ENCODE data around the gene PPP2R3A. TPM values are rescaled to one million over a fixed set of nuclear protein-coding genes. Genes with fewer than 3 reads are reported as not detected.

PPP2R3A gene
- total and polyA plus RNA-seq, 2 donors (not counting 3 experiments of a cell fraction or from before 2014, with no cell fraction given) = 3.3 to 14.6 TPM

DNA sequence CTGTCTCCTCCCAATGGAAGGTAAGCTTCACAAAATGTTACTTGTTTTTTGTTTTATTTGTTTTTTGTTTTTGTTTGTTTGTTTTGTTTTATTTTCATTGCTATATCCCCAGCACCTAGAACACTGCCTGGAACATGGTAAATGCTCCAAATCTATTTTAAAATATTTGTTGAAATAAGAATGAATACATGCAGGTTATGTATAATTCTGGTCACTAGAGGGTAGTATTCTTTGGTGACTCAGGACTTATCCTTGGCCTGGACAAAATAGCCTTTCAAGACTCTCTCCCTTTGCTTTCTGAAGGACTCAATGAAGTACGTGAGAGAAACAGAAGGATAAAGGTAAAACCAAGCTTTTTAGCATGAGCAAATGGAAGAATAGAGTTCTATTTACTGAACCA lies 46.9 kb upstream of the PPP2R3A start:
- dilution Hi-C loops (cut with MboI; ENCODE audit: extremely low pct_ligation_motif_present, low sequenced_read_pairs) = no loop called here
- intact Hi-C loops (cut with micrococcal nuclease) = loop anchor here (1.0 kb wide), 1 partner anchor 124 kb away; no protein-coding TSS in a partner anchor

DNA sequence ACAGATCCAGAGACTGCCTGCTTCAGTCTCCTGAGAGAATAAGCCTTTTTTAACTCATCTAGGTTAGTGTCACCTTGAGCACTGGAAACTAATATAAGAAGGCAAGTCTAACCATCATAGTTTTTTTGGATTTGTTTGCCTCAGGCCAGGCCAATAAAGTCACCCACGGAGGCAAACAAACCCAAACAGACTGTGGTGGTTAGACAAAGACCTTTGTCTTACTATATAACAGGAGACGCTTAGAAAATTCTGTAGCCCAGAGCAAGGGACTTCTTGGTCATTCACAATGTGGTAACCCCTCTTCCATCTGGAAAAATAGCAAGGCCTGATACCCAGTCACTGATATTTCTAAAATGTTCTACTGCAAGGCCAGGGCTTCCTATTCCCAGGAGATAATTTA lies 45.3 kb upstream of the PPP2R3A start:
- FAIRE-seq (no peak), DNase-seq (ENCODE audit: low read depth, low spot score) (no peak)
- no peaks in the 10 kb centered on the region for H3K4me1 ChIP-seq (ENCODE audit: control insufficient read depth, extremely low read depth, insufficient read depth, low read length)
- ChIA-PET POLR2A (no interaction called here), CTCF (interaction anchor here (1.1 to 17.9 kb wide), 3 partner anchors 31 to 1125 kb away, joined by 3 to 280 read pairs (median 3); partner anchors contain the start of gene EPHB1)
- dilution Hi-C loops (cut with MboI; ENCODE audit: extremely low pct_ligation_motif_present, low sequenced_read_pairs) (no loop called here), intact Hi-C loops (cut with micrococcal nuclease) (no loop called here)
- BruUV-seq (replicated peaks) = no TSS peak
- no peak overlapping the region for H3K9ac ChIP-seq (replicated peaks; ENCODE audit: extremely low read depth, insufficient read depth, low read length)
- H3K27ac ChIP-seq (ENCODE audit: insufficient read depth, low read depth, low read length) = no peak overlapping the region
- H3K9me3 ChIP-seq (replicated peaks; ENCODE audit: control insufficient read depth, insufficient read depth, low read length) = no peaks in the 10 kb centered on the region
- no peaks in the 10 kb centered on the region for H3K27me3 ChIP-seq (ENCODE audit: control insufficient read depth in 2 of 2, insufficient read depth in 2 of 2, low read length in 2 of 2)
- no peaks in the 10 kb centered on the region for H3K79me2 ChIP-seq (ENCODE audit: control insufficient read depth, insufficient read depth, low read length)
- no peak for TF ChIP-seq POLR2AphosphoS5 (IDR thresholded peaks at IDR 0.05; ENCODE audit: insufficient read depth, low read depth, low read length)
- no peak for TF ChIP-seq MYC (IDR thresholded peaks at IDR 0.05; ENCODE audit: low read depth, low read length)
- H3K4me3 ChIP-seq (replicated peaks in 1 of 3; ENCODE audit: insufficient read depth in 1 of 3, low read depth in 1 of 3, low read length in 3 of 3) = no peak overlapping the region
- no peak overlapping the region for H3K4me2 ChIP-seq (ENCODE audit: insufficient read depth, low read length)
- H2AFZ ChIP-seq (ENCODE audit: low read depth, low read length) = no peak overlapping the region
- H3K36me3 ChIP-seq (ENCODE audit: control insufficient read depth in 2 of 2, extremely low read depth in 1 of 2, insufficient read depth in 2 of 2, low read length in 2 of 2) = no peaks in the 10 kb centered on the region
- no peaks in the 10 kb centered on the region for H3K9me1 ChIP-seq (replicated peaks; ENCODE audit: control insufficient read depth, extremely low read depth, insufficient read depth, low read length)
- no peaks in the 10 kb centered on the region for H4K20me1 ChIP-seq (replicated peaks; ENCODE audit: control insufficient read depth, extremely low read depth, insufficient read depth, low read length)

More for the DNA sequence above, 46.9 kb upstream of the PPP2R3A start:
- H3K9me3 ChIP-seq (replicated peaks; ENCODE audit: control insufficient read depth, insufficient read depth, low read length) = no peaks in the 10 kb centered on the region
- TF ChIP-seq, protein P1, sequence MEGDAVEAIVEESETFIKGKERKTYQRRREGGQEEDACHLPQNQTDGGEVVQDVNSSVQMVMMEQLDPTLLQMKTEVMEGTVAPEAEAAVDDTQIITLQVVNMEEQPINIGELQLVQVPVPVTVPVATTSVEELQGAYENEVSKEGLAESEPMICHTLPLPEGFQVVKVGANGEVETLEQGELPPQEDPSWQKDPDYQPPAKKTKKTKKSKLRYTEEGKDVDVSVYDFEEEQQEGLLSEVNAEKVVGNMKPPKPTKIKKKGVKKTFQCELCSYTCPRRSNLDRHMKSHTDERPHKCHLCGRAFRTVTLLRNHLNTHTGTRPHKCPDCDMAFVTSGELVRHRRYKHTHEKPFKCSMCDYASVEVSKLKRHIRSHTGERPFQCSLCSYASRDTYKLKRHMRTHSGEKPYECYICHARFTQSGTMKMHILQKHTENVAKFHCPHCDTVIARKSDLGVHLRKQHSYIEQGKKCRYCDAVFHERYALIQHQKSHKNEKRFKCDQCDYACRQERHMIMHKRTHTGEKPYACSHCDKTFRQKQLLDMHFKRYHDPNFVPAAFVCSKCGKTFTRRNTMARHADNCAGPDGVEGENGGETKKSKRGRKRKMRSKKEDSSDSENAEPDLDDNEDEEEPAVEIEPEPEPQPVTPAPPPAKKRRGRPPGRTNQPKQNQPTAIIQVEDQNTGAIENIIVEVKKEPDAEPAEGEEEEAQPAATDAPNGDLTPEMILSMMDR (IDR thresholded peaks at IDR 0.05; ENCODE audit: extremely low read depth in 1 of 2, insufficient read depth in 1 of 2, low read depth in 1 of 2, low read length in 2 of 2) = peak; percentile 13 to 23
- TF ChIP-seq JUN (IDR thresholded peaks at IDR 0.05; ENCODE audit: borderline replicate concordance, insufficient read depth, insufficient read length, low read depth) (no peak), POLR2A (IDR thresholded peaks at IDR 0.05; ENCODE audit: low read depth, low read length) (no peak), FOS (IDR thresholded peaks at IDR 0.05; ENCODE audit: borderline replicate concordance, insufficient read depth, low read length) (no peak), EZH2 (IDR thresholded peaks at IDR 0.05; ENCODE audit: borderline replicate concordance, low read depth, low read length, severe bottlenecking) (no peak), POLR2AphosphoS5 (IDR thresholded peaks at IDR 0.05; ENCODE audit: insufficient read depth, low read depth, low read length) (no peak)
- no peak overlapping the region for H2AFZ ChIP-seq (ENCODE audit: low read depth, low read length)
- BruUV-seq (replicated peaks) = no TSS peak
- H3K79me2 ChIP-seq (ENCODE audit: control insufficient read depth, insufficient read depth, low read length) = no peaks in the 10 kb centered on the region
- ChIA-PET POLR2A (no interaction called here), CTCF (interaction anchor here (17.9 kb wide), 1 partner anchor 123 kb away, joined by 280 read pairs; no protein-coding TSS in a partner anchor)
- no peak overlapping the region for H3K4me2 ChIP-seq (ENCODE audit: insufficient read depth, low read length)
- H3K4me3 ChIP-seq (replicated peaks in 1 of 3; ENCODE audit: insufficient read depth in 1 of 3, low read depth in 1 of 3, low read length in 3 of 3) = no peak overlapping the region
- peaks cover 0 to 2% of the 10 kb centered on the region in 2 experiments for H3K27me3 ChIP-seq (ENCODE audit: control insufficient read depth in 2 of 2, insufficient read depth in 2 of 2, low read length in 2 of 2)
- no peaks in the 10 kb centered on the region for H4K20me1 ChIP-seq (replicated peaks; ENCODE audit: control insufficient read depth, extremely low read depth, insufficient read depth, low read length)
- no peaks in the 10 kb centered on the region for H3K4me1 ChIP-seq (ENCODE audit: control insufficient read depth, extremely low read depth, insufficient read depth, low read length)
- H3K27ac ChIP-seq (ENCODE audit: insufficient read depth, low read depth, low read length) = no peak overlapping the region
- H3K9ac ChIP-seq (replicated peaks; ENCODE audit: extremely low read depth, insufficient read depth, low read length) = no peak overlapping the region
- FAIRE-seq (peak; percentile 60), DNase-seq (ENCODE audit: low read depth, low spot score) (peak; percentile 42)
- no peaks in the 10 kb centered on the region for H3K36me3 ChIP-seq (ENCODE audit: control insufficient read depth in 2 of 2, extremely low read depth in 1 of 2, insufficient read depth in 2 of 2, low read length in 2 of 2)
- H3K9me1 ChIP-seq (replicated peaks; ENCODE audit: control insufficient read depth, extremely low read depth, insufficient read depth, low read length) = no peaks in the 10 kb centered on the region

Measured in endothelial cell of umbilical vein (primary cell).